A549 (cell line): ENCODE results near the gene SSH3. TPM values are rescaled to one million over a fixed set of nuclear protein-coding genes. Genes with fewer than 3 reads are reported as not detected.

ENCODE experiments used
- ATAC-seq, 2 experiments: fragments of 200-7000 bp in 1 of 2; fragments of >200 bp in 1 of 2; cut with Nextera tagmentation in 1 of 2; cut with Tn5 transposase in 1 of 2; 3 replicates each; pipeline versions ENCODE4 v1.8.0 to v1.9.1; 2018 to 2020; ENCODE audit warnings: mild to moderate bottlenecking in 1 of 2, moderate library complexity in 1 of 2
- CTCF ChIA-PET: fragments of 300-600 bp; sonication (Branson Sonifier 250); formaldehyde crosslinking; extraction: SDS; loops from one replicate; lab custom pipeline; 2021; ENCODE audit warnings: antibody characterized with exemption, inconsistent platforms; lab: Yijun Ruan, JAX
- POLR2A ChIA-PET: fragments of 350-600 bp; formaldehyde crosslinking; extraction: SDS; loops from one replicate; lab custom pipeline; 2021; ENCODE audit warnings: antibody characterized with exemption, inconsistent platforms; lab: Yijun Ruan, JAX
- DNase-seq, 2 experiments: peaks; one replicate each; pipeline versions ENCODE4 v3.0.0 to v3.0.0-alpha.2; 2011 to 2016; ENCODE audit warnings: low read depth in 1 of 2, low spot score in 1 of 2
- FAIRE-seq: peaks from 2 replicates; lab custom pipeline; 2011; peaks lifted over from hg19 to GRCh38; lab: Jason Lieb, UNC
- H3K27ac ChIP-seq, 2 experiments: fragments of >200 bp; sonication (Bioruptor Twin); formaldehyde crosslinking; 3 replicates each; pipeline ENCODE4 v1.5.1; 2016 to 2017
- H3K4me1 ChIP-seq: fragments of >200 bp; sonication (Bioruptor Twin); formaldehyde crosslinking; 3 replicates; pipeline ENCODE4 v1.6.1; 2016
- H3K4me2 ChIP-seq: fragments of >200 bp; sonication (Bioruptor Twin); formaldehyde crosslinking; 3 replicates; pipeline ENCODE4 v1.6.1; 2016
- H3K4me3 ChIP-seq: fragments of >200 bp; sonication (Bioruptor Twin); formaldehyde crosslinking; 3 replicates; pipeline ENCODE4 v1.5.1; 2016
- H3K9me3 ChIP-seq: fragments of >200 bp; sonication (Bioruptor Twin); formaldehyde crosslinking; 3 replicates; pipeline ENCODE4 v1.6.1; 2016
- BHLHE40 ChIP-seq: IDR thresholded peaks from 2 replicates; pipeline ENCODE4 v1.6.1; 2012; ENCODE audit warnings: low read depth, low read length, inconsistent platforms
- CBX2 ChIP-seq: fragments of 200-600 bp; sonication (generic); IDR thresholded peaks from 2 replicates; pipeline ENCODE4 v1.6.1; 2016; ENCODE audit warnings: low read depth, mild to moderate bottlenecking, borderline replicate concordance
- CBX8 ChIP-seq: fragments of 200-600 bp; sonication (generic); IDR thresholded peaks from 2 replicates; pipeline ENCODE4 v1.6.1; 2016
- EHMT2 ChIP-seq: fragments of 200-600 bp; sonication (generic); IDR thresholded peaks from 2 replicates; pipeline ENCODE4 v1.6.1; 2016; ENCODE audit warnings: antibody characterized with exemption, low read depth, mild to moderate bottlenecking, moderate library complexity
- EP300 ChIP-seq, 2 experiments: fragments of >200 bp; sonication (Bioruptor Twin); formaldehyde crosslinking; IDR thresholded peaks; 2 replicates in 1 of 2; 3 replicates in 1 of 2; pipeline ENCODE4 v1.6.1; 2016 to 2017
- ESRRA ChIP-seq: fragments of 150-350 bp; IDR thresholded peaks from 2 replicates; pipeline ENCODE4 v1.6.1; 2014; ENCODE audit warnings: mild to moderate bottlenecking, low read length, borderline replicate concordance
- FOSB ChIP-seq: fragments of 250-450 bp; sonication (Bioruptor Pico); IDR thresholded peaks from 2 replicates; pipeline ENCODE4 v1.5.0; 2020; ENCODE audit warnings: mild to moderate bottlenecking, moderate library complexity
- FOSL2 ChIP-seq, 2 experiments: fragments of 450-650 bp in 1 of 2; fragments of >200 bp in 1 of 2; sonication (Bioruptor Twin) in 1 of 2; formaldehyde crosslinking; IDR thresholded peaks; 2 replicates each; pipeline versions ENCODE4 v1.5.0 to v1.6.1; 2016 to 2020; ENCODE audit warnings: mild to moderate bottlenecking in 1 of 2, moderate library complexity in 1 of 2
- HDAC2 ChIP-seq: fragments of 200-600 bp; sonication (generic); IDR thresholded peaks from 2 replicates; pipeline ENCODE4 v1.6.1; 2016
- HOXA7 ChIP-seq: fragments of 250-450 bp; sonication (Bioruptor Pico); IDR thresholded peaks from 2 replicates; pipeline ENCODE4 v1.5.0; 2020; ENCODE audit warnings: mild to moderate bottlenecking, moderate library complexity
- HOXB13 ChIP-seq: fragments of 250-450 bp; sonication (Bioruptor Pico); IDR thresholded peaks from 2 replicates; pipeline ENCODE4 v1.5.0; 2020; ENCODE audit warnings: low read depth, mild to moderate bottlenecking, moderate library complexity
- KDM1A ChIP-seq: fragments of 200-600 bp; sonication (generic); IDR thresholded peaks from 2 replicates; pipeline ENCODE4 v1.6.1; 2016; ENCODE audit warnings: low read depth, mild to moderate bottlenecking
- KDM5A ChIP-seq: fragments of 200-600 bp; sonication (generic); IDR thresholded peaks from 2 replicates; pipeline ENCODE4 v1.6.1; 2016; ENCODE audit warnings: antibody characterized with exemption, mild to moderate bottlenecking
- NFE2L2 ChIP-seq: fragments of 150-350 bp; conservative IDR thresholded peaks from 2 replicates; pipeline ENCODE4 v1.6.1; 2014; ENCODE audit warnings: low read length
- NPAS2 ChIP-seq: fragments of 250-450 bp; sonication (Bioruptor Pico); IDR thresholded peaks from 2 replicates; pipeline ENCODE4 v1.8.0; 2022; ENCODE audit warnings: mild to moderate bottlenecking, moderate library complexity, borderline replicate concordance
- POLR2AphosphoS2 ChIP-seq: conservative IDR thresholded peaks from 2 replicates; pipeline ENCODE4 v1.6.1; 2012; ENCODE audit warnings: low read length, improper control_type of control experiment, inconsistent platforms
- RARB ChIP-seq: fragments of 250-450 bp; sonication (Bioruptor Pico); IDR thresholded peaks from 2 replicates; pipeline ENCODE4 v1.8.0; 2021; ENCODE audit warnings: mild to moderate bottlenecking, moderate library complexity
- RCOR1 ChIP-seq: fragments of 150-350 bp; IDR thresholded peaks from 2 replicates; pipeline ENCODE4 v1.6.1; 2014; ENCODE audit warnings: antibody characterized with exemption, low read length, low read depth
- TFCP2L1 ChIP-seq: fragments of 250-450 bp; sonication (Bioruptor Pico); IDR thresholded peaks from 2 replicates; pipeline ENCODE4 v1.5.0; 2021; ENCODE audit warnings: mild to moderate bottlenecking
- WGBS: methylation state at CpG from one replicate; pipeline ENCODE4 v1.1.6; 2017; ENCODE audit errors: missing lambda C conversion rate; 5-methylcytosine and 5-hydroxymethylcytosine counted together
- polyA plus RNA-seq, 4 experiments: library from polyadenylated mRNA; depleted of rRNA in 3 of 4; stranded (reverse); fragments of >200 nt; fragmentation: RNase III in 1 of 4; extraction: RNeasy Plus Mini Kit Qiagen cat#74134 plus additional on column Dnase treatment in 1 of 4; gene quantifications; 2 replicates in 3 of 4; 3 replicates in 1 of 4; pipeline ENCODE4 v1.2.3, GENCODE V29; 2011 to 2017
- TF ChIP-seq, protein P1 (sequence below): fragments of 250-450 bp; sonication (Bioruptor Pico); IDR thresholded peaks from 2 replicates; pipeline ENCODE4 v1.5.0; 2021; ENCODE audit warnings: mild to moderate bottlenecking, moderate library complexity, borderline replicate concordance
- TF ChIP-seq, protein P2 (sequence below): fragments of 450-650 bp; IDR thresholded peaks from 2 replicates; pipeline ENCODE4 v1.6.1; 2014; ENCODE audit warnings: antibody characterized with exemption
- TF ChIP-seq, protein P3 (sequence below): fragments of >200 bp; sonication (Bioruptor Twin); formaldehyde crosslinking; IDR thresholded peaks from 2 replicates; pipeline ENCODE4 v1.6.1; 2016
- TF ChIP-seq, protein P4 (sequence below): fragments of 250-450 bp; sonication (Bioruptor Pico); IDR thresholded peaks from 2 replicates; pipeline ENCODE4 v1.5.0; 2020; ENCODE audit warnings: low read depth, mild to moderate bottlenecking, moderate library complexity
- TF ChIP-seq, protein P5 (sequence below): fragments of 200-600 bp; sonication (generic); IDR thresholded peaks from 2 replicates; pipeline ENCODE4 v1.6.1; 2016; ENCODE audit warnings: antibody characterized with exemption, mild to moderate bottlenecking, moderate library complexity

The SSH3 gene
- polyA plus RNA-seq, 2 of the 4 experiments (the other 2 are of a cell fraction), result 13.9 to 24.1 TPM

DNA sequence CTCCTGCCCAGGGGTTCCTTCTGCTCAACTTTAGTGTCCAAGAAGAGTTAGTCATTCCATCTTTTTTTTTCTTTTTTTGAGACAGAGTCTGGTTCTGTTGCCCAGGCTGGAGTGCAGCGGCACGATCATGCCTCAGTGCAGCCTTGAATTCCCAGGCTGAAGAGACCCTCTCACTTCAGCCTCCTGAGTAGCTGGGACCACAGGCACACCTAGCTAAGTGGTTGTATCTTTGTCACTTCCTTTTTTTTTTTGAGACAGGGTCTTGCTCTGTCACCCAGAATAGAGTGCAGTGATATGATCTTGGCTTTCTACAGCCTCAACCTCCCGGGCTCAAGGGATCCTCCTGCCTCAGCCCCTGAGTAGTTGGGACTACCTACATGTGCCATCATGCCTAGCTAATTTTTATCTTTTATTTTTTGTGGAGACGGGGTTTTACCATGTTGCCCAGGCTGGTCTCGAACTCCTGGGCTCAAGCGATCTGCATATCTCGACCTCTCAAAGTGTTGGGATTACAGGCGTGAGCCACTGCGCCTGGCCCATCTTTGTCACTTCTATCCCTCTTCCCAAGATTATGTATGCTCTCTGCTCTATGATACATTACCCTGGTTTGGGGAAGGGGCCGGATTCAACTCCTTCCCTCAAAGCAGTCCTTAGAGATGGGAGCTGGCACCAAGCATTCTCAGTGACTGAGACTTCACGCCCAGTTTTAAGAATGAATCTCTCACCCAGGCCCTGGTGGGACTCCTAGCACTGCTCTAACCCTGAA lies 10.0 kb downstream of the SSH3 start:
- CTCF ChIA-PET, result interaction anchor here (1.0 to 12.3 kb wide), 7 partner anchors 24 to 70 kb away, joined by 3 to 178 read pairs (median 4); partner anchors contain the start of gene ANKRD13D
- ATAC-seq, result no peak
- no peak for FAIRE-seq

DNA sequence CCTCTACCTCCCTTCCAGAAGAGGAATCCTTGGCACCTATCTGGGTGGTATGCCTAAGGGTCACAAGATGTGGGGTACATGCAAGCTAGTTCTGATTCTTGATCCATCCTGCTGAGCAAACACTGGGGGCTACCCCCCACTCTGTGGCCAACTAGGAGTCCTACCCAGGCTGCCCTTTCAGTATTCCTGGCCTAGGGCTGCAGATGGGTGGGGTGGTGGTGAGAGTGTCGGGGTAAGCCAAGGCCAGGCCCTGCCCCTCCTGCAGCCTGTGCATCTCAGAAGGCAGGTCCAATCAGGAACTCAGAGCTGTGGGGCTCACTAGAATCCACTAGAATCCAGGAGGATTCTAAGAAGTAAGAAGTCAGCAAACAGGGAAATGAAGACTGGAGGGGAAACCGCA lies 10.9 kb downstream of the SSH3 start:
- Histone ChIP-seq H3K4me1 (peaks cover 14% of the 10 kb centered on the region), H3K4me2 (no peak overlapping the region), H3K4me3 (no peak overlapping the region), H3K9me3 (no peaks in the 10 kb centered on the region), H3K27ac (no peak overlapping the region)
- ChIA-PET CTCF (interaction anchor here (1.0 to 12.3 kb wide), 8 partner anchors 14 to 69 kb away, joined by 3 to 178 read pairs (median 6); partner anchors contain the start of gene ANKRD13D), POLR2A (interaction anchor here (1.0 kb wide), 1 partner anchor 60 kb away, joined by 4 read pairs; no protein-coding TSS in a partner anchor)
- ATAC-seq, result no peak
- WGBS, result 97% methylated on average over 2 of the region's 2 CpGs
- DNase-seq, result no peak
- no peak for FAIRE-seq
- TF ChIP-seq ESRRA, result no peak
- TF ChIP-seq CBX2, result no peak
- TF ChIP-seq HOXA7 (CRISPR knock-in tag), result no peak
- TF ChIP-seq BHLHE40, result no peak
- no peak for TF ChIP-seq FOSB (CRISPR knock-in tag)
- TF ChIP-seq, protein P1, sequence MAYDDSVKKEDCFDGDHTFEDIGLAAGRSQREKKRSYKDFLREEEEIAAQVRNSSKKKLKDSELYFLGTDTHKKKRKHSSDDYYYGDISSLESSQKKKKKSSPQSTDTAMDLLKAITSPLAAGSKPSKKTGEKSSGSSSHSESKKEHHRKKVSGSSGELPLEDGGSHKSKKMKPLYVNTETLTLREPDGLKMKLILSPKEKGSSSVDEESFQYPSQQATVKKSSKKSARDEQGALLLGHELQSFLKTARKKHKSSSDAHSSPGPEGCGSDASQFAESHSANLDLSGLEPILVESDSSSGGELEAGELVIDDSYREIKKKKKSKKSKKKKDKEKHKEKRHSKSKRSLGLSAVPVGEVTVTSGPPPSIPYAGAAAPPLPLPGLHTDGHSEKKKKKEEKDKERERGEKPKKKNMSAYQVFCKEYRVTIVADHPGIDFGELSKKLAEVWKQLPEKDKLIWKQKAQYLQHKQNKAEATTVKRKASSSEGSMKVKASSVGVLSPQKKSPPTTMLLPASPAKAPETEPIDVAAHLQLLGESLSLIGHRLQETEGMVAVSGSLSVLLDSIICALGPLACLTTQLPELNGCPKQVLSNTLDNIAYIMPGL (CRISPR knock-in tag), result no peak
- TF ChIP-seq HOXB13 (CRISPR knock-in tag), result no peak
- no peak for TF ChIP-seq RARB (CRISPR knock-in tag)
- no peak for TF ChIP-seq FOSL2 (IDR thresholded peaks at IDR 0.05)
- TF ChIP-seq FOSL2 (CRISPR knock-in tag; IDR thresholded peaks at IDR 0.05), result no peak
- TF ChIP-seq EP300 (IDR thresholded peaks at IDR 0.05), result no peak
- TF ChIP-seq, protein P2, sequence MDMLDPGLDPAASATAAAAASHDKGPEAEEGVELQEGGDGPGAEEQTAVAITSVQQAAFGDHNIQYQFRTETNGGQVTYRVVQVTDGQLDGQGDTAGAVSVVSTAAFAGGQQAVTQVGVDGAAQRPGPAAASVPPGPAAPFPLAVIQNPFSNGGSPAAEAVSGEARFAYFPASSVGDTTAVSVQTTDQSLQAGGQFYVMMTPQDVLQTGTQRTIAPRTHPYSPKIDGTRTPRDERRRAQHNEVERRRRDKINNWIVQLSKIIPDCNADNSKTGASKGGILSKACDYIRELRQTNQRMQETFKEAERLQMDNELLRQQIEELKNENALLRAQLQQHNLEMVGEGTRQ, result no peak
- no peak for TF ChIP-seq POLR2AphosphoS2
- no peak for TF ChIP-seq EHMT2
- TF ChIP-seq NPAS2 (CRISPR knock-in tag), result no peak
- TF ChIP-seq CBX8, result no peak
- no peak for TF ChIP-seq HDAC2

More for the DNA sequence above, 10.0 kb downstream of the SSH3 start:
- Histone ChIP-seq H3K4me3 (no peak overlapping the region), H3K4me1 (peaks cover 8% of the 10 kb centered on the region), H3K27ac (no peak overlapping the region; a peak in 1 of 6 replicates), H3K9me3 (no peaks in the 10 kb centered on the region), H3K4me2 (no peak overlapping the region)
- POLR2A ChIA-PET, result no interaction called here
- TF ChIP-seq EP300 (IDR thresholded peaks at IDR 0.05), result no peak
- TF ChIP-seq NFE2L2, result no peak
- TF ChIP-seq KDM1A, result no peak
- no peak for TF ChIP-seq FOSB (CRISPR knock-in tag)
- TF ChIP-seq, protein P1 (CRISPR knock-in tag), result no peak
- TF ChIP-seq, protein P3, sequence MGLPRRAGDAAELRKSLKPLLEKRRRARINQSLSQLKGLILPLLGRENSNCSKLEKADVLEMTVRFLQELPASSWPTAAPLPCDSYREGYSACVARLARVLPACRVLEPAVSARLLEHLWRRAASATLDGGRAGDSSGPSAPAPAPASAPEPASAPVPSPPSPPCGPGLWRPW, result no peak
- TF ChIP-seq BHLHE40, result no peak
- no peak for TF ChIP-seq KDM5A
- TF ChIP-seq, protein P4, sequence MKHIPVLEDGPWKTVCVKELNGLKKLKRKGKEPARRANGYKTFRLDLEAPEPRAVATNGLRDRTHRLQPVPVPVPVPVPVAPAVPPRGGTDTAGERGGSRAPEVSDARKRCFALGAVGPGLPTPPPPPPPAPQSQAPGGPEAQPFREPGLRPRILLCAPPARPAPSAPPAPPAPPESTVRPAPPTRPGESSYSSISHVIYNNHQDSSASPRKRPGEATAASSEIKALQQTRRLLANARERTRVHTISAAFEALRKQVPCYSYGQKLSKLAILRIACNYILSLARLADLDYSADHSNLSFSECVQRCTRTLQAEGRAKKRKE (CRISPR knock-in tag), result no peak
- no peak for TF ChIP-seq RCOR1
- TF ChIP-seq TFCP2L1 (CRISPR knock-in tag), result no peak
- TF ChIP-seq FOSL2 (IDR thresholded peaks at IDR 0.05), result no peak
- TF ChIP-seq FOSL2 (CRISPR knock-in tag; IDR thresholded peaks at IDR 0.05), result no peak
- TF ChIP-seq, protein P5, sequence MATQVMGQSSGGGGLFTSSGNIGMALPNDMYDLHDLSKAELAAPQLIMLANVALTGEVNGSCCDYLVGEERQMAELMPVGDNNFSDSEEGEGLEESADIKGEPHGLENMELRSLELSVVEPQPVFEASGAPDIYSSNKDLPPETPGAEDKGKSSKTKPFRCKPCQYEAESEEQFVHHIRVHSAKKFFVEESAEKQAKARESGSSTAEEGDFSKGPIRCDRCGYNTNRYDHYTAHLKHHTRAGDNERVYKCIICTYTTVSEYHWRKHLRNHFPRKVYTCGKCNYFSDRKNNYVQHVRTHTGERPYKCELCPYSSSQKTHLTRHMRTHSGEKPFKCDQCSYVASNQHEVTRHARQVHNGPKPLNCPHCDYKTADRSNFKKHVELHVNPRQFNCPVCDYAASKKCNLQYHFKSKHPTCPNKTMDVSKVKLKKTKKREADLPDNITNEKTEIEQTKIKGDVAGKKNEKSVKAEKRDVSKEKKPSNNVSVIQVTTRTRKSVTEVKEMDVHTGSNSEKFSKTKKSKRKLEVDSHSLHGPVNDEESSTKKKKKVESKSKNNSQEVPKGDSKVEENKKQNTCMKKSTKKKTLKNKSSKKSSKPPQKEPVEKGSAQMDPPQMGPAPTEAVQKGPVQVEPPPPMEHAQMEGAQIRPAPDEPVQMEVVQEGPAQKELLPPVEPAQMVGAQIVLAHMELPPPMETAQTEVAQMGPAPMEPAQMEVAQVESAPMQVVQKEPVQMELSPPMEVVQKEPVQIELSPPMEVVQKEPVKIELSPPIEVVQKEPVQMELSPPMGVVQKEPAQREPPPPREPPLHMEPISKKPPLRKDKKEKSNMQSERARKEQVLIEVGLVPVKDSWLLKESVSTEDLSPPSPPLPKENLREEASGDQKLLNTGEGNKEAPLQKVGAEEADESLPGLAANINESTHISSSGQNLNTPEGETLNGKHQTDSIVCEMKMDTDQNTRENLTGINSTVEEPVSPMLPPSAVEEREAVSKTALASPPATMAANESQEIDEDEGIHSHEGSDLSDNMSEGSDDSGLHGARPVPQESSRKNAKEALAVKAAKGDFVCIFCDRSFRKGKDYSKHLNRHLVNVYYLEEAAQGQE, result no peak
- no peak for DNase-seq
- 91% methylated on average over 11 of the region's 11 CpGs for WGBS
